ENCODE measurements around the gene PKMYT1. TPM values are rescaled to one million over a fixed set of nuclear protein-coding genes. Genes with fewer than 3 reads are reported as not detected.

The PKMYT1 gene
- total and polyA plus RNA-seq, 2 experiments from 2014 or later = 90.9 to 100 TPM

DNA sequence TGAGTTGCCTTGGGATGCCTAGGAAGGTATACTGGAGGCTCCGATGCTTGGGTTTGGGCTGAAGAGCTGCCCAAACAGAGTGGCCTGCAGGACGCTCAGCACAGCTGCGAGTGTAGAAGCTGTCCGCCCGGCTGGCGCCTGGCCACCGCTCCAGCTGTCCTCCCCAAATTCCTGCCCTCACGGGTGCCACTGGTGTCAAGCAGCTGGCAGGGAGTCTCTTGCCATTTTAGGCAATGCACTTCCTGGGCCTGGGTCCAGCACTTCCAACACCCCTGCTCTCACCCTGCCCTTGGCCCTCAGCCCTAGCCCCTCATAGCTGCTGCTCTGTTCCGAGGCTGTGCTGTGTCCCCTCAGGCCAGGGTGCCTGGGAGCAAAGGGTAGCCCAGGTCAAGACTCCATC is 5.2 kb upstream of the PKMYT1 start:
- Histone ChIP-seq H3K4me3 (no peak overlapping the region), H3K36me3 (ENCODE audit: insufficient read depth) (no peaks in the 10 kb centered on the region), H3K27me3 (ENCODE audit: insufficient read depth) (no peaks in the 10 kb centered on the region), H3F3A (replicated peaks; ENCODE audit: low read depth) (peaks cover 19% of the 10 kb centered on the region), H3K27ac (ENCODE audit: low read depth) (no peak overlapping the region), H3K4me2 (no peak overlapping the region), H4K20me1 (replicated peaks; ENCODE audit: insufficient read depth) (no peaks in the 10 kb centered on the region), H3K4me1 (ENCODE audit: insufficient read depth) (peaks cover 32% of the 10 kb centered on the region), H3K9me2 (ENCODE audit: insufficient read depth) (no peaks in the 10 kb centered on the region), H2AFZ (no peak overlapping the region), H3K79me2 (replicated peaks; ENCODE audit: insufficient read depth) (no peaks in the 10 kb centered on the region)
- peaks cover 2% of the 10 kb centered on the region; the same call in 2 of the 3 replicates for H3K9me3 Mint-ChIP-seq
- no peak for ATAC-seq
- H3K27ac Mint-ChIP-seq = no peak overlapping the region
- TF ChIP-seq JUNB (IDR thresholded peaks at IDR 0.05; ENCODE audit: unreplicated experiment) (no peak), CREB1 (CRISPR knock-in tag; IDR thresholded peaks at IDR 0.05; ENCODE audit: low read depth) (no peak), STAT1 (IDR thresholded peaks at IDR 0.05; ENCODE audit: unreplicated experiment) (no peak), EZH2phosphoT487 (IDR thresholded peaks at IDR 0.05; ENCODE audit: unreplicated experiment) (no peak), EZH2 (IDR thresholded peaks at IDR 0.05; ENCODE audit: low read depth, unreplicated experiment) (no peak), ZNF331 (CRISPR knock-in tag; IDR thresholded peaks at IDR 0.05; ENCODE audit: low read depth) (no peak), NANOG (IDR thresholded peaks at IDR 0.05; ENCODE audit: borderline replicate concordance) (no peak), POLR2AphosphoS5 (IDR thresholded peaks at IDR 0.05; ENCODE audit: low read depth) (no peak), ZNF114 (CRISPR knock-in tag; IDR thresholded peaks at IDR 0.05) (no peak)
- TF ChIP-seq, protein P1, sequence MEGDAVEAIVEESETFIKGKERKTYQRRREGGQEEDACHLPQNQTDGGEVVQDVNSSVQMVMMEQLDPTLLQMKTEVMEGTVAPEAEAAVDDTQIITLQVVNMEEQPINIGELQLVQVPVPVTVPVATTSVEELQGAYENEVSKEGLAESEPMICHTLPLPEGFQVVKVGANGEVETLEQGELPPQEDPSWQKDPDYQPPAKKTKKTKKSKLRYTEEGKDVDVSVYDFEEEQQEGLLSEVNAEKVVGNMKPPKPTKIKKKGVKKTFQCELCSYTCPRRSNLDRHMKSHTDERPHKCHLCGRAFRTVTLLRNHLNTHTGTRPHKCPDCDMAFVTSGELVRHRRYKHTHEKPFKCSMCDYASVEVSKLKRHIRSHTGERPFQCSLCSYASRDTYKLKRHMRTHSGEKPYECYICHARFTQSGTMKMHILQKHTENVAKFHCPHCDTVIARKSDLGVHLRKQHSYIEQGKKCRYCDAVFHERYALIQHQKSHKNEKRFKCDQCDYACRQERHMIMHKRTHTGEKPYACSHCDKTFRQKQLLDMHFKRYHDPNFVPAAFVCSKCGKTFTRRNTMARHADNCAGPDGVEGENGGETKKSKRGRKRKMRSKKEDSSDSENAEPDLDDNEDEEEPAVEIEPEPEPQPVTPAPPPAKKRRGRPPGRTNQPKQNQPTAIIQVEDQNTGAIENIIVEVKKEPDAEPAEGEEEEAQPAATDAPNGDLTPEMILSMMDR (conservative IDR thresholded peaks at IDR 0.05; ENCODE audit: low read depth in 2 of 2) = no peak
- TF ChIP-seq, protein P2, sequence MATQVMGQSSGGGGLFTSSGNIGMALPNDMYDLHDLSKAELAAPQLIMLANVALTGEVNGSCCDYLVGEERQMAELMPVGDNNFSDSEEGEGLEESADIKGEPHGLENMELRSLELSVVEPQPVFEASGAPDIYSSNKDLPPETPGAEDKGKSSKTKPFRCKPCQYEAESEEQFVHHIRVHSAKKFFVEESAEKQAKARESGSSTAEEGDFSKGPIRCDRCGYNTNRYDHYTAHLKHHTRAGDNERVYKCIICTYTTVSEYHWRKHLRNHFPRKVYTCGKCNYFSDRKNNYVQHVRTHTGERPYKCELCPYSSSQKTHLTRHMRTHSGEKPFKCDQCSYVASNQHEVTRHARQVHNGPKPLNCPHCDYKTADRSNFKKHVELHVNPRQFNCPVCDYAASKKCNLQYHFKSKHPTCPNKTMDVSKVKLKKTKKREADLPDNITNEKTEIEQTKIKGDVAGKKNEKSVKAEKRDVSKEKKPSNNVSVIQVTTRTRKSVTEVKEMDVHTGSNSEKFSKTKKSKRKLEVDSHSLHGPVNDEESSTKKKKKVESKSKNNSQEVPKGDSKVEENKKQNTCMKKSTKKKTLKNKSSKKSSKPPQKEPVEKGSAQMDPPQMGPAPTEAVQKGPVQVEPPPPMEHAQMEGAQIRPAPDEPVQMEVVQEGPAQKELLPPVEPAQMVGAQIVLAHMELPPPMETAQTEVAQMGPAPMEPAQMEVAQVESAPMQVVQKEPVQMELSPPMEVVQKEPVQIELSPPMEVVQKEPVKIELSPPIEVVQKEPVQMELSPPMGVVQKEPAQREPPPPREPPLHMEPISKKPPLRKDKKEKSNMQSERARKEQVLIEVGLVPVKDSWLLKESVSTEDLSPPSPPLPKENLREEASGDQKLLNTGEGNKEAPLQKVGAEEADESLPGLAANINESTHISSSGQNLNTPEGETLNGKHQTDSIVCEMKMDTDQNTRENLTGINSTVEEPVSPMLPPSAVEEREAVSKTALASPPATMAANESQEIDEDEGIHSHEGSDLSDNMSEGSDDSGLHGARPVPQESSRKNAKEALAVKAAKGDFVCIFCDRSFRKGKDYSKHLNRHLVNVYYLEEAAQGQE (IDR thresholded peaks at IDR 0.05; ENCODE audit: unreplicated experiment) = no peak
- TF ChIP-seq, protein P3, sequence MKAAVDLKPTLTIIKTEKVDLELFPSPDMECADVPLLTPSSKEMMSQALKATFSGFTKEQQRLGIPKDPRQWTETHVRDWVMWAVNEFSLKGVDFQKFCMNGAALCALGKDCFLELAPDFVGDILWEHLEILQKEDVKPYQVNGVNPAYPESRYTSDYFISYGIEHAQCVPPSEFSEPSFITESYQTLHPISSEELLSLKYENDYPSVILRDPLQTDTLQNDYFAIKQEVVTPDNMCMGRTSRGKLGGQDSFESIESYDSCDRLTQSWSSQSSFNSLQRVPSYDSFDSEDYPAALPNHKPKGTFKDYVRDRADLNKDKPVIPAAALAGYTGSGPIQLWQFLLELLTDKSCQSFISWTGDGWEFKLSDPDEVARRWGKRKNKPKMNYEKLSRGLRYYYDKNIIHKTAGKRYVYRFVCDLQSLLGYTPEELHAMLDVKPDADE (IDR thresholded peaks at IDR 0.05) = no peak
- TF ChIP-seq, protein P4, sequence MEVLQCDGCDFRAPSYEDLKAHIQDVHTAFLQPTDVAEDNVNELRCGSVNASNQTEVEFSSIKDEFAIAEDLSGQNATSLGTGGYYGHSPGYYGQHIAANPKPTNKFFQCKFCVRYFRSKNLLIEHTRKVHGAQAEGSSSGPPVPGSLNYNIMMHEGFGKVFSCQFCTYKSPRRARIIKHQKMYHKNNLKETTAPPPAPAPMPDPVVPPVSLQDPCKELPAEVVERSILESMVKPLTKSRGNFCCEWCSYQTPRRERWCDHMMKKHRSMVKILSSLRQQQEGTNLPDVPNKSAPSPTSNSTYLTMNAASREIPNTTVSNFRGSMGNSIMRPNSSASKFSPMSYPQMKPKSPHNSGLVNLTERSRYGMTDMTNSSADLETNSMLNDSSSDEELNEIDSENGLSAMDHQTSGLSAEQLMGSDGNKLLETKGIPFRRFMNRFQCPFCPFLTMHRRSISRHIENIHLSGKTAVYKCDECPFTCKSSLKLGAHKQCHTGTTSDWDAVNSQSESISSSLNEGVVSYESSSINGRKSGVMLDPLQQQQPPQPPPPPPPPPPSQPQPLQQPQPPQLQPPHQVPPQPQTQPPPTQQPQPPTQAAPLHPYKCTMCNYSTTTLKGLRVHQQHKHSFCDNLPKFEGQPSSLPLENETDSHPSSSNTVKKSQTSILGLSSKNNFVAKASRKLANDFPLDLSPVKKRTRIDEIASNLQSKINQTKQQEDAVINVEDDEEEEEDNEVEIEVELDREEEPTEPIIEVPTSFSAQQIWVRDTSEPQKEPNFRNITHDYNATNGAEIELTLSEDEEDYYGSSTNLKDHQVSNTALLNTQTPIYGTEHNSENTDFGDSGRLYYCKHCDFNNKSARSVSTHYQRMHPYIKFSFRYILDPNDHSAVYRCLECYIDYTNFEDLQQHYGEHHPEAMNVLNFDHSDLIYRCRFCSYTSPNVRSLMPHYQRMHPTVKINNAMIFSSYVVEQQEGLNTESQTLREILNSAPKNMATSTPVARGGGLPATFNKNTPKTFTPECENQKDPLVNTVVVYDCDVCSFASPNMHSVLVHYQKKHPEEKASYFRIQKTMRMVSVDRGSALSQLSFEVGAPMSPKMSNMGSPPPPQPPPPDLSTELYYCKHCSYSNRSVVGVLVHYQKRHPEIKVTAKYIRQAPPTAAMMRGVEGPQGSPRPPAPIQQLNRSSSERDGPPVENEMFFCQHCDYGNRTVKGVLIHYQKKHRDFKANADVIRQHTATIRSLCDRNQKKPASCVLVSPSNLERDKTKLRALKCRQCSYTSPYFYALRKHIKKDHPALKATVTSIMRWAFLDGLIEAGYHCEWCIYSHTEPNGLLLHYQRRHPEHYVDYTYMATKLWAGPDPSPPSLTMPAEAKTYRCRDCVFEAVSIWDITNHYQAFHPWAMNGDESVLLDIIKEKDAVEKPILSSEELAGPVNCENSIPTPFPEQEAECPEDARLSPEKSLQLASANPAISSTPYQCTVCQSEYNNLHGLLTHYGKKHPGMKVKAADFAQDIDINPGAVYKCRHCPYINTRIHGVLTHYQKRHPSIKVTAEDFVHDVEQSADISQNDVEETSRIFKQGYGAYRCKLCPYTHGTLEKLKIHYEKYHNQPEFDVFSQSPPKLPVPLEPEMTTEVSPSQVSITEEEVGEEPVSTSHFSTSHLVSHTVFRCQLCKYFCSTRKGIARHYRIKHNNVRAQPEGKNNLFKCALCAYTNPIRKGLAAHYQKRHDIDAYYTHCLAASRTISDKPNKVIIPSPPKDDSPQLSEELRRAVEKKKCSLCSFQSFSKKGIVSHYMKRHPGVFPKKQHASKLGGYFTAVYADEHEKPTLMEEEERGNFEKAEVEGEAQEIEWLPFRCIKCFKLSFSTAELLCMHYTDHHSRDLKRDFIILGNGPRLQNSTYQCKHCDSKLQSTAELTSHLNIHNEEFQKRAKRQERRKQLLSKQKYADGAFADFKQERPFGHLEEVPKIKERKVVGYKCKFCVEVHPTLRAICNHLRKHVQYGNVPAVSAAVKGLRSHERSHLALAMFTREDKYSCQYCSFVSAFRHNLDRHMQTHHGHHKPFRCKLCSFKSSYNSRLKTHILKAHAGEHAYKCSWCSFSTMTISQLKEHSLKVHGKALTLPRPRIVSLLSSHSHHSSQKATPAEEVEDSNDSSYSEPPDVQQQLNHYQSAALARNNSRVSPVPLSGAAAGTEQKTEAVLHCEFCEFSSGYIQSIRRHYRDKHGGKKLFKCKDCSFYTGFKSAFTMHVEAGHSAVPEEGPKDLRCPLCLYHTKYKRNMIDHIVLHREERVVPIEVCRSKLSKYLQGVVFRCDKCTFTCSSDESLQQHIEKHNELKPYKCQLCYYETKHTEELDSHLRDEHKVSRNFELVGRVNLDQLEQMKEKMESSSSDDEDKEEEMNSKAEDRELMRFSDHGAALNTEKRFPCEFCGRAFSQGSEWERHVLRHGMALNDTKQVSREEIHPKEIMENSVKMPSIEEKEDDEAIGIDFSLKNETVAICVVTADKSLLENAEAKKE (CRISPR knock-in tag; IDR thresholded peaks at IDR 0.05) = no peak
- peaks cover 3% of the 10 kb centered on the region; the same call in 1 of the 3 replicates for H3K36me3 Mint-ChIP-seq (ENCODE audit: low read depth)
- H3K27me3 Mint-ChIP-seq (ENCODE audit: insufficient read depth, low read depth, poor library complexity) = peaks cover 11% of the 10 kb centered on the region
- no peak for DNase-seq (ENCODE audit: low spot score)
- H3K4me1 Mint-ChIP-seq = peaks cover 42% of the 10 kb centered on the region
- H3K4me3 Mint-ChIP-seq = no peak overlapping the region

Measured in GM23338 (cell line).